Measurements from ENCODE around the gene OR5H15. TPM values are rescaled to one million over a fixed set of nuclear protein-coding genes. Genes with fewer than 3 reads are reported as not detected.
"Not testable (repeated sequence)": the region's sequence is repeated elsewhere in the genome, so short reads cannot be mapped to it uniquely, and the experiment has no call there.

The OR5H15 gene
- not detected in 2 replicates for total RNA-seq

DNA sequence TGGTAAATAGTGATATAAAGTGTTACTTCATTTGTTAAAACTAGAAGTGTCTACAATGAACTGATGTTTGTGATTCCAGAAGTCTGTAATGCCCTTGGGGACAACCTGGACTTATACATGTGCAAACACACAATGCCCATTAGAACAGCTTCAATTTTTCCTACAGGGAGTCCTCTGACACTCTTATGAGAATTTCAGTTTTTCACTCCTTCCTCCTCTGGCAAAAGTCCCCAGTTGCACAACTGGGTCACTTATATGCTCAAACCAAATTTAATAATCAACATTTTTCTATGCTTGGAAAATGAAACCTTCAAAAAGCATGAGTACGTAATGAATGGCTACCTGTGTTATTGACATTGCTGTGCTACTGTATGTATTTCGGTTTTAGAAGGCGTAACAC is at the start of gene OR5H15:
Gene OR5H15, plus strand, starts transcription at position 301 of the 400 bp plus-strand sequence. CDS start 2,004 bp downstream, outside the sequence.
- Mint-ChIP-seq H3K27ac (no peak within 1 kb of the TSS), H3K9me3 (no peaks in the 10 kb centered on the region), H3K4me1 (ENCODE audit: low read depth) (no peaks in the 10 kb centered on the region), H3K27me3 (ENCODE audit: insufficient read depth) (no peaks in the 10 kb centered on the region), H3K36me3 (ENCODE audit: low read depth) (no peaks in the 10 kb centered on the region), H3K4me3 (no peak within 1 kb of the TSS)
- intact Hi-C loops (cut with micrococcal nuclease): no loop called here
- DNase-seq (ENCODE audit: low spot score): no peak

DNA sequence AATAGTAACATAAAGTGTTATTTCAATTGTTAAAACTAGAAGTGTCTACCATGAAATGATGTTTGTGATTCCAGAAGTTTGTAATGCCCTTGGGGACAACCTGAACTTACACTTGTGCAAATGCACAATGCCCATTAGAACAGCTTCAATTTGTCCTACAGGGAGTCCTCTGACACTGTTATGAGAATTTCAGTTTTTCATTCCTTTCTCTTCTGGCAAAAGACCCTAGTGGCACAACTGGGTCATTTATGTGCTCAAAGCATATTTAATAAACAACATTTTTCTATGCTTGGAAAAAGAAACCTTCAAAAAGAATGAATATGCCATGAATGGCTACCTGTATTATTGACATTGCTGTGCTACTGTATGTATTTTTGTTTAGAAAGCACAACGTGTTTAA is 36.1 kb upstream of the OR5H15 start, which contains the start of gene OR5H1:
Gene OR5H1, plus strand, starts transcription at position 301 of the 400 bp plus-strand sequence. CDS start 1,977 bp downstream, outside the sequence.
- DNase-seq (ENCODE audit: low spot score): no peak
- H3K27me3 Mint-ChIP-seq (ENCODE audit: insufficient read depth): peaks cover 4% of the 10 kb centered on the region
- no peaks in the 10 kb centered on the region for H3K9me3 Mint-ChIP-seq
- intact Hi-C loops (cut with micrococcal nuclease): no loop called here
- no peak within 1 kb of the TSS for H3K4me3 Mint-ChIP-seq
- no peak within 1 kb of the TSS for H3K27ac Mint-ChIP-seq
- no peaks in the 10 kb centered on the region for H3K36me3 Mint-ChIP-seq (ENCODE audit: low read depth)
- no peaks in the 10 kb centered on the region for H3K4me1 Mint-ChIP-seq (ENCODE audit: low read depth)

DNA sequence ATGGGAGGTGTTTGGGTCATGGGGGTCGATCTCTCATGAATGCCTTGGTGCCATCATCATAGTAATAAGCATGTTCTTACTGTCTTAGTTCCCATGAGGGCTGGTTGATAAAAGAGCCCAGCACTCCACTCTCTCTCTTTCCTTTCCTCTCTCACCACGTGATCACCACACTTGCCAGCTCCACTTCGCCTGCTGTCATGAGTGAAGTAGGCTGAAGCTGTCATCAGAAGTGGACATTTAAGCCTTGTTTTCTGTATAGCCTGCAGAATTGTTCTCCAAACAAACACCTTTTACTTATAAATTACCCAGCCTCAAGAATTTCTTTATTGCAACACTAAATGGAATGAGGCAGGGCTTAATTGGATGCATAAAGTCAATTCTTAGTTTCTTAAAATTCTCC is 29.9 kb upstream of the OR5H15 start:
- intact Hi-C loops (cut with micrococcal nuclease): no loop called here
- no peaks in the 10 kb centered on the region for H3K9me3 Mint-ChIP-seq
- no peak for DNase-seq (ENCODE audit: low spot score)
- peaks cover 5% of the 10 kb centered on the region for H3K27me3 Mint-ChIP-seq (ENCODE audit: insufficient read depth)
- no peaks in the 10 kb centered on the region for H3K4me1 Mint-ChIP-seq (ENCODE audit: low read depth)
- H3K36me3 Mint-ChIP-seq (ENCODE audit: low read depth): no peaks in the 10 kb centered on the region
- H3K4me3 Mint-ChIP-seq: no peak overlapping the region
- H3K27ac Mint-ChIP-seq: no peak overlapping the region

DNA sequence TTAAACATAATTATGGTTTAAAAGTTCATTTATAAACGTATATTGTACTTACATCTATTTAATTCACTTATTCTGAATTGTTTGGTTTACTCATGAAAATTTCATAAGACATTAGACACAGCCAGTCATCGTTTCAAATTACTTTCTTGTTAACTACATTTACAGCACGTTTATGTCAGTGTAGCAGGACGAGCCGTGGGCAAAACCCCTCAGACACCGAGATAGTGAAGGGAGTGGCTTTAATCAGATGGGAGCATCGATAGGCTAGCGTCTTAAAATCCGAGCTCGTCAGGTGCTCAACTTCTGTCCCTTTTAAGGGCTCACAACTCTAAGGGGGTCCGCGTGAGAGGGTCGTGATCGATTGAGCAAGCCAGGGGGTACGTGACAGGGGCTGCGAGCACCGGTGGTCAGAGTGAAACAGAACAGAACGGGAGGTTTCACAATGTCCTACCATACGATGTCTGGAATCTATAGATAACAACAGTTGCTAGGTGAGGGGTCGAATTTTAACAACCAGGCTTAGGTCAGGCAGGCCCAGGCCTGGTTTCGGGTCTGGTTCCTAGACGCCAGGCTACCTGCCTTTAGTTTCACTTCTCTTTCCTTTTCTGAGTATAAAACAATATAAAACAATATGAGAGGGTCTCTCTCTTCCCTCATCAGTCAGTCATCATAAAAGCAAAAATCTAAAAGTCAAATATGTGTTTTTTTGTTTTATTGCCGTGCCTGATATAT is 28.5 kb upstream of the OR5H15 start:
- DNase-seq (ENCODE audit: low spot score); H3K4me3 Mint-ChIP-seq; H3K9me3 Mint-ChIP-seq; H3K36me3 Mint-ChIP-seq (ENCODE audit: low read depth); H3K27ac Mint-ChIP-seq; H3K4me1 Mint-ChIP-seq (ENCODE audit: low read depth); H3K27me3 Mint-ChIP-seq (ENCODE audit: insufficient read depth); intact Hi-C loops (cut with micrococcal nuclease): not testable (repeated sequence)

DNA sequence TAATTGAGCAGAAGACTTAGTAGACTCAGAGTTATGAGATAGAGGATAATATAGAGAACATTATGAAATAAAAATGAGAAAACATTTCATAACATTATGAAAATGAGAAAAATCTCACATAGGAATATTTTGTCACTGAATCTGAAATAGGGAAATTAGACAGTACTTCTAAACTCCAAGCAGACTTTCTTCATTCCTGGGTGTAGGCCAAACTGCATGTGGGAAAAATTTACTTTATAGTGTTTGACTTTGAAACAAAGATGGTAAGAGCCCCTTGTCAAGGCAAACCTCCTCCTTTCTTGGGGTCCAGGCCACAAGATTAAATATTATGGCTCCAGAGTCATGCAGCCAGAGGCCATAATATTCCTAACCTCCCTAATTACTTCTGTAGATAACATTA is 26.0 kb upstream of the OR5H15 start:
- Mint-ChIP-seq H3K36me3 (ENCODE audit: low read depth) (no peaks in the 10 kb centered on the region), H3K27ac (no peak overlapping the region), H3K4me1 (ENCODE audit: low read depth) (no peaks in the 10 kb centered on the region), H3K9me3 (no peaks in the 10 kb centered on the region), H3K4me3 (no peak overlapping the region), H3K27me3 (ENCODE audit: insufficient read depth) (peaks cover 2% of the 10 kb centered on the region)
- intact Hi-C loops (cut with micrococcal nuclease): no loop called here
- DNase-seq (ENCODE audit: low spot score): no peak

DNA sequence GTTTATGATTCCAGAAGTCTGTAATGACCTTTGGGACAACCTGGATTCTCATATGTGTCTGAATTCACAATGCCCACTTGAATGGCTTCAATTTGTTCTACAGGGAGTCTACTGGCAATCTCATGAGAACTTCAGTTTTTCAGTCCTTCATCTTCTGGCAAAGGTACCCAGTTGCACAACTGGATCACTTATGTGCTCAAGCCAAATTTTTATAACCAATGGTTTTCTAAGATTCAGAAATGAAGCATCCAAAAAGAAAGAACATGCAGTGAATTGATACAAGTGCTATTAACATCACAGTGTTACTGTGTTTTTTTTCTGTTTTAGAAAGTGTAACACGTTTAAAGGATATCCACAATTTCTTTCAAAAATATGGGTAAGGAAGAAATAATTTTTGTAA is 19.3 kb upstream of the OR5H15 start, which contains the start of gene OR5H14:
Gene OR5H14, plus strand, starts transcription at position 301 of the 400 bp plus-strand sequence. CDS start 1,907 bp downstream, outside the sequence.
- peaks cover 2% of the 10 kb centered on the region for H3K27me3 Mint-ChIP-seq (ENCODE audit: insufficient read depth)
- no peaks in the 10 kb centered on the region for H3K9me3 Mint-ChIP-seq
- H3K4me1 Mint-ChIP-seq (ENCODE audit: low read depth): no peaks in the 10 kb centered on the region
- no peaks in the 10 kb centered on the region for H3K36me3 Mint-ChIP-seq (ENCODE audit: low read depth)
- DNase-seq (ENCODE audit: low spot score): no peak
- no peak within 1 kb of the TSS for H3K27ac Mint-ChIP-seq
- intact Hi-C loops (cut with micrococcal nuclease): no loop called here
- no peak within 1 kb of the TSS for H3K4me3 Mint-ChIP-seq

DNA sequence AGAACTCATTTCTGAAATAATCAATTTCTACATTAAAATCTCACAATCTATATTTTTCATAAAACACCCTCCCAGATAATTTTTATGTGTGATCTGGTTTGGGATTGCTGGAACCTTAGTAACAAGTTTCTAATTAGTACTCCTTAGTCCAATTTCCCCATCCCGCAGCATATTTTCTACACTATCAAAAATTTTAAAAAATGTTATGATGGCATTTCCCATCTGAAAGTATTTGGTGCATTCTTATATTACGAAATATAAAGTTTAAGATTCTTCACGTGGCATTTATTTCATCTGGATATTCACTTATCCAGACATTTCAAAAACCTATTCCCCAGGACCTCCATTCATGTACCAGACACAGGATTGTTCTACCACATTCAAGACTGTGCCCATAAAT is 17.7 kb upstream of the OR5H15 start:
- intact Hi-C loops (cut with micrococcal nuclease): no loop called here
- Mint-ChIP-seq H3K9me3 (no peaks in the 10 kb centered on the region), H3K4me3 (no peak overlapping the region), H3K4me1 (ENCODE audit: low read depth) (no peaks in the 10 kb centered on the region), H3K36me3 (ENCODE audit: low read depth) (no peaks in the 10 kb centered on the region), H3K27ac (no peak overlapping the region), H3K27me3 (ENCODE audit: insufficient read depth) (peaks cover 2% of the 10 kb centered on the region)
- no peak for DNase-seq (ENCODE audit: low spot score)

DNA sequence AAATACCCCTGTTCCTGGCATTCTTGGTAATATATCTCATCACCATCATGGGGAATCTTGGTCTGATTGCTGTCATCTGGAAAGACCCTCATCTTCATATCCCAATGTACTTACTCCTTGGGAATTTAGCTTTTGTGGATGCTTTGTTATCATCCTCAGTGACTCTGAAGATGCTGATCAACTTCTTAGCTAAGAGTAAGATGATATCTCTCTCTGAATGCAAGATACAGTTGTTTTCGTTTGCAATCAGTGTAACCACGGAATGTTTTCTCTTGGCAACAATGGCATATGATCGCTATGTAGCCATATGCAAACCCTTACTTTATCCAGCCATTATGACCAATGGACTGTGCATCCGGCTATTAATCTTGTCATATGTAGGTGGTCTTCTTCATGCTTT is 17.0 kb upstream of the OR5H15 start:
- H3K9me3 Mint-ChIP-seq; H3K36me3 Mint-ChIP-seq (ENCODE audit: low read depth); H3K4me1 Mint-ChIP-seq (ENCODE audit: low read depth); H3K27ac Mint-ChIP-seq; H3K4me3 Mint-ChIP-seq; DNase-seq (ENCODE audit: low spot score); intact Hi-C loops (cut with micrococcal nuclease); H3K27me3 Mint-ChIP-seq (ENCODE audit: insufficient read depth): not testable (repeated sequence)

DNA sequence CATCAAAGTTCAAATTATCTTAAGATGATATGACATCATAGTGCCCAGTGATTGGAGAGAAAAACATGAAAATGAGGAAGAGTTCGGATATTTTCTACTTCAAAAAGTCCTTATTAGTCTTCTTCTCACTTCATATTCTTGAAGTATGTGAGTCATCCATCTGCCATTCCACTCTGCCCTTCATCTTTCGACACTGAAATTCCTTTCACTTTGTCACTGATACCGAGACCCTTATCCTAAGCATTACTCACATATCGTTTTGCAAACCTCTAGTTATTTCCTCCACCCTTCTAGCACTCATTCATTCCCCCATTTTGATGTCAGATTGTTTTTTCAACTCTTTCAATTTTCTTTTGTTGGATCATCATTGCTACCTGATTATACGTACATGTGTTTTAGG is 15.3 kb upstream of the OR5H15 start:
- intact Hi-C loops (cut with micrococcal nuclease): no loop called here
- H3K9me3 Mint-ChIP-seq: no peaks in the 10 kb centered on the region
- no peak overlapping the region for H3K4me3 Mint-ChIP-seq
- H3K4me1 Mint-ChIP-seq (ENCODE audit: low read depth): no peaks in the 10 kb centered on the region
- peaks cover 2% of the 10 kb centered on the region for H3K27me3 Mint-ChIP-seq (ENCODE audit: insufficient read depth)
- H3K27ac Mint-ChIP-seq: no peak overlapping the region
- DNase-seq (ENCODE audit: low spot score): no peak
- no peaks in the 10 kb centered on the region for H3K36me3 Mint-ChIP-seq (ENCODE audit: low read depth)

DNA sequence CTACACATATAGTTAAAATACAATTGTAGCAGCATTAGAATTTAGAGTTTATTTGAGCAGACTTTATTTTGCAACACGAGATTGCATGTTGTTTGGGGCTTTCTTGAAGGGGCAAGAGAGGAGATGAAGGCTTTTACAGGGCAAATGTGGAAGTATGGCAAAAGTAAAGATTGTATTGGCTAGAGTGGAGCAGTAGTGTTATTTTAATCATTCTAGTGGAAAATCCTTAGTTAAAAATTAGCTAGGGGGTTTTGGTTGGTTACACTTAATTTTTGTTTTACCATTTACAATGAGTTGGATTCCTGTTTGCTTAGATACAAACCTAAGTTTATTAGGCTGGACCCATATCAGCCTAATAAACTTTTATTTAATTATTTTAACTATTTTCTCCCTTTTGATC is 4.6 kb downstream of the OR5H15 start:
- DNase-seq (ENCODE audit: low spot score): no peak
- Mint-ChIP-seq H3K27ac (no peak overlapping the region), H3K9me3 (no peaks in the 10 kb centered on the region), H3K36me3 (ENCODE audit: low read depth) (no peaks in the 10 kb centered on the region), H3K4me3 (no peak overlapping the region), H3K27me3 (ENCODE audit: insufficient read depth) (no peaks in the 10 kb centered on the region), H3K4me1 (ENCODE audit: low read depth) (no peaks in the 10 kb centered on the region)
- intact Hi-C loops (cut with micrococcal nuclease): no loop called here

DNA sequence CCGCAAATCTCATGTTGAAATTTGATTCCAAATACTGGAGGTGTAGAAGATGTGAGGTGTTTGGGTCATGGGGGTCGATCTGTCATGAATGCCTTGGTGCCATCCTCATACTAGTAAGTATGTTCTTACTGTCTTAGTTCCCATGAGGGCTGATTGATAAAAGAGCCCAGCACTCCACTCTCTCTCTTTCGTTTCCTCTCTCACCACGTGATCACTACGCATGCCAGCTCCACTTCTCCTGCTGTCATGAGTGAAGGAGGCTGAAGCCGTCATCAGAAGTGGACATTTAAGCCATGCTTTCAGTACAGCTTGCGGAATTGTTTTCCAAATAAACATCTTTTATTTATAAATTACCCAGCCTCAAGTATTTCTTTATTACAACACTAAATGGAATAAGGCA is 6.1 kb downstream of the OR5H15 start:
- peaks cover 5% of the 10 kb centered on the region for H3K27me3 Mint-ChIP-seq (ENCODE audit: insufficient read depth)
- H3K4me3 Mint-ChIP-seq: no peak overlapping the region
- intact Hi-C loops (cut with micrococcal nuclease): no loop called here
- DNase-seq (ENCODE audit: low spot score): no peak
- no peaks in the 10 kb centered on the region for H3K36me3 Mint-ChIP-seq (ENCODE audit: low read depth)
- no peak overlapping the region for H3K27ac Mint-ChIP-seq
- H3K9me3 Mint-ChIP-seq: no peaks in the 10 kb centered on the region
- H3K4me1 Mint-ChIP-seq (ENCODE audit: low read depth): no peaks in the 10 kb centered on the region

DNA sequence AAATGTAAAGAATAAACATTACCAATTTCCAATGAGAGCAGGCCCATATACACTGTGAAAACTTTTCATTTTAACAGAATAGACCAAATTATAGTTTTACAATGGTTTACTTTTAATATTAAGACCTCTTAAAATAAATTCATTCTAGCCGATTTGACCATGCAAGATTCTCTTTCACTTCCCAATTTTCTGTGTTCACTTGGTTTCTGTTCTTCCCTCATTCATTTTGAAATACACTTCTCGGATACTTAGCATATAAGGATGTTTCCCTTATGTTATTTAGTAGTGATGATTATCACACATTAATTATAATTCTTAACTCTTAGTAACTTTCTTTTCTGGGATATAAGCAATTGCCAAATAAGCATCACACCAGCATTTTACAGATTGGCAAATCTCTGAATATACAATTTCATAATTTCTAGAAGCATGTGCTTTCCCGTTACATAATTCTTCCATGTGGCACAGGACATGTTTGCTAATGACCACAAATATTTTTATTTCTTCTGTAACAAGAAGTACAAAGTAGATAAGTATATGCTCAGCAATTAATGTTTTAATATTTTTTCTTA is 13.9 kb downstream of the OR5H15 start:
- no peaks in the 10 kb centered on the region for H3K9me3 Mint-ChIP-seq
- no peak for DNase-seq (ENCODE audit: low spot score)
- H3K27me3 Mint-ChIP-seq (ENCODE audit: insufficient read depth): peaks cover 9% of the 10 kb centered on the region
- intact Hi-C loops (cut with micrococcal nuclease): no loop called here
- H3K27ac Mint-ChIP-seq: no peak overlapping the region
- H3K36me3 Mint-ChIP-seq (ENCODE audit: low read depth): no peaks in the 10 kb centered on the region
- no peak overlapping the region for H3K4me3 Mint-ChIP-seq
- no peaks in the 10 kb centered on the region for H3K4me1 Mint-ChIP-seq (ENCODE audit: low read depth)

DNA sequence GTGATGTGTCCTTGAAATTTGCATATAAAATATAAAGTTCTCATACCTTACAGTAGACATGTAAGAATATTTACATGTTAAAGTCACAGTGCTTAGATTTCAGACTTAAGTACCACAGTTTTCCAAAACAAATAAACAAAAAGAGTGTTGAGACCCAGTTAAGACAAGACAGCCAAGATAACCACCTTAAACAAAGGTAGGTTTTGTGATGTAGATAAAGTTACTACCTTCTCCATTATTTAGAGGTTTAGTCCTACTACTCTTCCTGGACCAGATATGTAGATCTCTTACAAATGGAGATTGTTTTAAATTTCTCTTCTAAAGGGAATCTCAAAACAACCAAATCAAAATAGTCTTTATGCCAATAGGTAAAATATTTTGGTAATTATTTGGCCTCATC is 15.7 kb downstream of the OR5H15 start:
- Mint-ChIP-seq H3K4me3 (no peak overlapping the region), H3K27me3 (ENCODE audit: insufficient read depth) (peaks cover 4% of the 10 kb centered on the region), H3K27ac (no peak overlapping the region), H3K4me1 (ENCODE audit: low read depth) (no peaks in the 10 kb centered on the region), H3K36me3 (ENCODE audit: low read depth) (no peaks in the 10 kb centered on the region), H3K9me3 (no peaks in the 10 kb centered on the region)
- intact Hi-C loops (cut with micrococcal nuclease): no loop called here
- no peak for DNase-seq (ENCODE audit: low spot score)
